ENCODE results near the gene ZNF35. TPM values are rescaled to one million over a fixed set of nuclear protein-coding genes. Genes with fewer than 3 reads are reported as not detected.
"Not testable (repeated sequence)": the region's sequence is repeated elsewhere in the genome, so short reads cannot be mapped to it uniquely, and the experiment has no call there.

ZNF35 gene
- 11.7 TPM for total RNA-seq
- long read RNA-seq, transcript ZNF35-201 (3 exons, 2,503 nt): major isoform, 8 of 14 reads
- long read RNA-seq, partial matches to known transcripts: 2 of 14 reads
- long read RNA-seq, other reads (novel, unspliced or antisense): 2 of 14 reads

DNA sequence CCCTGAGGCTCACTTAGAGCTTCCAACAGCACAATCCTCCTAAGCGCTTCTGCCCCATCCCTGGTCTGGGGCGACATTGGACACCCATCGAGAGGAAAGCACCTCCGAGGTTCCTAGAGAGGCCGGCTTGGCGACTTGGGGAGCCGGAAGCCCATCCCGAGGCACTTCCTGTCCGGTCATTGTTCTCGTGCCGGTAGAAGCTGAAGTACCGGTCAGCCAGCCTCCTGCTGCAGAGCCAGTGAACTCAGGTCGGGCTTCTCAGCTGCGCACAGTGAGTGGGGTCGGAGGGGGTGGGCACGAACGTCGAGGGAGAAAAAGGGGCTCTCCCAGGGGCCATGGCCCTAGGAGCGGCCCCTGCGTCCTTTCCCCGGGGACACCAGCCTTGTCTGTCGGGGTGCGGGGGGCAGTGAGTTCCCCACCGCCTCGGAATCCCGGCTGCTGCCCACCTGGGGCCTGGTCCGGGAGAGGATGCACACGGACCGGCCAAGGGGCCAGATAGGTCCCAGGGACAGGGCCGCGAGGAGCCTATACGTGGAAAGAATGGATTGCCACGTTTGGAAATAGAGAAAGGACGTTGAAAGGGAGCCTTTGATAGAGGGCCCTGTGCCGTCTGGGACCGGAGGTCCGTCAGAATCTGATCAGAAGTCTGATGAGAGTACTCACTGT, at the start of gene ZNF35:
ZNF35 (plus strand) TSS at position 169 of the 666 bp plus-strand sequence. CDS start 2,336 bp downstream, outside the sequence.
- peak; percentile 91 for DNase-seq (ENCODE audit: low spot score)

DNA sequence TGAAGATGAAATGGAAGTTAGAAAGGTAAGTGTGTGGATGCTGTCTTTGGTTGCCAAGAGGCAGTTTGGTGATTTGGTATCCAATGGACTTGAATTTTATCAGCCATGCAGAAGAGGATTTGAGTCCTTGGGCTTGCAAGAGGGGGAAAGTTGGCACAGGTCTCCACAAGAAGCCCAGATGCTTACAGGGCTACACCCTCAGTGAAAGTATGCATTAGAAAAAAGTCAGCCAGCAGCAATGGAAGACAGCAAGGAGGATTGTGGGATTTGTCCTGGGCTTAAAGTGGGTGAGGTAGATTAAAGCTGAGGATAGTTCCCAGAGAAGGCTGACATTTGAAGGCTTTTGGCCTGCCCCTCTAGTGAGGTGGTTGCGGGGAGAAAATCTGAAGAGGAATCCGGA, 46.8 kb upstream of the ZNF35 start:
- no peak for DNase-seq (ENCODE audit: low spot score)

DNA sequence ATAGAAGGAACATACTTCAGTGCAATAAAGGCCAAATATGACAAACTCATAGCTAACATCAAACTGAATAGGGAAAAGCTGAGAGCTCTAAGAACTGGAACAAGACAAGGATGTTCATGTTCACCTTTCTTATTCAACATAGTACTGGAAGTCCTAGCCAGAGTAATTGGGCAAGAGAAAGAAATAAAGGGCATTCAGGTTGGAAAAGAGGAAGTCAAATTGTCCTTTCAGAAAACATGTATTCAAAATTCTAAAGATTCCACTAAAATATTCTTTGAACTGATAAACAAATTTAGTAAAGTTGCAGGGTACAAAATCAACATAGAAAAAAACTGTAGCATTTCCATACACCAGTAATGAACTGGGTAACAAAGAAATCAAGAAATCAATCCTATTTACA, 35.9 kb upstream of the ZNF35 start:
- no peak for DNase-seq (ENCODE audit: low spot score)

DNA sequence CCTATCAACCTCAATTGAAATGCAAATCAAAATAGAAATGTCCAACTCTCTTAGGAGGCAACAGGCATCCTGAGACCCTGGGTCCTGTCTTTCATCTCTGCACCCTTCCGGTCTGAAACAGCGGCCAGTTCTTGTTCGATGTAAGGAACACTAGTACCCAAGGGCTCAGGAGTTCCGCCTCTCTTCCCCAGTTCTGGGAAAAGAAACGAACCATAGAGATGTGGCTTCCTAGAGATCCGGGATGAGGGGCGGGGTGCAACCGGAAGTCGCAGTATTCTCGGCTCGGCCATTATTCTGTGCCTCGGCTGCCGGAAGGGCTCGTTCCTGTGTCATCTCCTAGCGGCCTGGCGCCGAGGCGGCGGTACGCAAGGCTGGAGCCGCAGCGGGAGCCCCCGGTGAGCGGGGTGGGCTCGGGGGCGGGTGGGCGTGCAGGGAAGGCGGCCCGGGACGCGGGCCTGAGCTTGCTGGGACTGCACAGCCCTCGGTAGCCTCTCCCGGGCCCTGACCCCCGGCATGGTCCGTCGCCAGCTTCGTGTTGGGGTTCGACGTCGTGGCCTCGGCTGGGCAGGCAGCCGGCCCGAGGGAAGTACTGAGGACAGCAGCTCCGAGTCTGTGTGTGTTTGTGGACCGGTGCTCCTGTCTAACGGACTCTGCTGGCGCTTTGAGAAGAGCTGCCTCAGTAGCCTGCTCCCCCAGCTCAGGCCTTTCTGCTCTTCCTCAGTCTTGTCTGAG, 23.6 kb upstream of the ZNF35 start, which contains the start of gene ZNF197:
ZNF197 (plus strand) TSS at position 288 of the 732 bp plus-strand sequence. CDS start 4,119 bp downstream, outside the sequence.
- peak; percentile 92 for DNase-seq (ENCODE audit: low spot score)

DNA sequence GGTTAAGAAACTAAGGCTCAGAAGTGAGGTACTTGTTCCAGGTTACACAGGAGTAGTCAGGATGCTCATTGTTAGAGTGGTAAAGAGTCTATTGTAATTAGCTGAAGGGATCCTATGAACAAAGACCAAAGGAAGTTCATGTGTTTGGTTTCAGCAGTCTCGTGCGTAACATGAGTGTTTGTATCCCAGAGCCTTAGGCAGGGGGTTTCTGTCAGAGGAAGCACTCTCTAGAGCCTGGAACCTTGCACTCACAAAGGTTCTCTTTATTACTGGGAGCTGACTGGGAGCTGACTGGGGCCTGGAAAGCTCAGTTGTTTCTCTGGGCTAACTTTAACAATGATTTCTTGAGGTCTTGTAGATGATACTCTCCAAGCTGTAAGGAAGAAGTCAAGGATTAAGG, 19.8 kb upstream of the ZNF35 start:
- DNase-seq (ENCODE audit: low spot score): no peak

DNA sequence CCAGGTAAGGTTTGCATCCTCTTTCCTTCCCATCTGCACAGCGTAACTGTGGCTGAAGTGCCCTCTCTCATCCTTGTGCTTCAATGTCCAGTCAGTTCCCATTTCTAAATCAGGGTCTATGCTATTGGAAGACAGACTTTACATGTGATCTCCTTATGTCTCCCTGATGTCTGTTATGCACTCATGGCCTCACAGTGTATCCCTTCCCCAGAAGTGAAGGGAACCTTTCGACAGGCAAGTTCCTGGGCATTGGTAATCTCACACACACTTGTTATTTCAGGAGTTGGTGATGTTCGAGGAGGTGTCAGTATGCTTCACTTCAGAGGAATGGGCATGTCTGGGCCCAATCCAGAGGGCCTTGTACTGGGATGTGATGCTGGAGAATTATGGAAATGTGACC, 16.3 kb upstream of the ZNF35 start:
- DNase-seq (ENCODE audit: low spot score): no peak

DNA sequence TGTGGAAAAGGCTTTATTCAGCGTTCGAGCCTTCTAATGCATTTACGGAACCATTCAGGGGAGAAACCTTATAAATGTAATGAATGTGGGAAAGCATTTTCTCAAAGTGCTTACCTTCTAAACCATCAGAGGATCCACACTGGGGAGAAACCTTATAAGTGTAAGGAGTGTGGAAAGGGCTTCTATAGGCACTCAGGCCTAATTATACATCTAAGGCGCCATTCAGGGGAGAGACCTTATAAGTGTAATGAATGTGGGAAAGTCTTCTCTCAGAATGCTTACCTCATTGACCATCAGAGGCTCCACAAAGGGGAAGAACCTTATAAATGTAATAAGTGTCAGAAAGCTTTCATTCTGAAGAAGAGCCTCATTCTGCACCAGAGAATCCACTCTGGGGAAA, 6.2 kb upstream of the ZNF35 start:
- no peak for DNase-seq (ENCODE audit: low spot score)

DNA sequence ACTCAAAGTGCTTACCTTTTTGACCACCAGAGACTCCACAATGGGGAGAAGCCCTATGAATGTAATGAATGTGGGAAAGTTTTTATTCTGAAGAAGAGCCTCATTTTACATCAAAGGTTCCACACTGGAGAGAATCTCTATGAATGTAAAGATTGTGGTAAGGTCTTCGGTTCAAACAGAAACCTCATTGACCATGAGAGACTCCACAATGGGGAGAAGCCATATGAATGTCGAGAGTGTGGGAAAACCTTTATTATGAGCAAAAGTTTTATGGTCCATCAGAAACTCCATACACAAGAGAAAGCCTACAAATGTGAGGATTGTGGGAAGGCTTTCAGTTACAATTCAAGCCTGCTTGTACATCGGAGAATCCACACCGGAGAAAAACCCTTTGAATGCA, 5.5 kb upstream of the ZNF35 start:
- DNase-seq (ENCODE audit: low spot score): no peak

DNA sequence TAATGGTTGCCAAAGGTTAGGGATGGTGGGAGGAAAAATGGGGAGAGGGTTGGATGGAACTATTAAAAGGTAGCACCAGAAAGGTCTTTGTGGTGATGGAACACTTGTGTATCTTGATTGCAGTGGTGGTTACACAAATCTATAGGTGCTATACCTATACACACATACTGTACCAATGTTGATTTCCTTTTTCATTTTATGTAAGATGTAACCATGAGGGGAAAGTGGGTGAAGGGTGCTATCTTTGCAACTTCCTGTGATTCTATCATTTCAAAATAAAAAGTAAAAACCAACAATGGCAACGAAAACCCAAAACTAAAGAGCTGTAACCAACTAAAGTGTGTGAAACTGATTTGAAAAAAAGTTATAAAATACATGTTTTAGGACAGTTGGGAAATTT, 761 bp upstream of the ZNF35 start:
- no peak for DNase-seq (ENCODE audit: low spot score)

- no peak for DNase-seq (ENCODE audit: low spot score)
Observed at GRCh38 chr3:44649709-44650108, 1.2 kb downstream of the ZNF35 start.

DNA sequence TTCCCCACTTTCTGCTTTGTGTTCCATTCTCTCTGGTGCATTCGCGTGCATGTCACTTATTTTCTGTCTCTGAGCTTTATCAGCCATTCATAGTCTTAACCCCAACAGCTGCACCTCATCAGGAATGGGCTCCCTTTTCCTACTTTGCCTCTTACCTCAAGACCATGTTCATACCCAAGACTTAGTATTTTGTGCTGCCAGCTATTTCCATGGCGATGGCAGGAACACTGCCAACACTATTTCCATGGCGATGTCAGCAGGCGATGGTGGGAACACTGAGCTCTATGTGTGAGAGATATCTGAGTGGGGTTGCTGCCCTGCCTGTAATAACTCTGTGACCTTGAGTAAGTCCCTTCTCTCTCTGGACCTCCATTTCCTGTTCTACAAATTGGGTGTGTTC, 5.5 kb downstream of the ZNF35 start:
- no peak for DNase-seq (ENCODE audit: low spot score)

DNA sequence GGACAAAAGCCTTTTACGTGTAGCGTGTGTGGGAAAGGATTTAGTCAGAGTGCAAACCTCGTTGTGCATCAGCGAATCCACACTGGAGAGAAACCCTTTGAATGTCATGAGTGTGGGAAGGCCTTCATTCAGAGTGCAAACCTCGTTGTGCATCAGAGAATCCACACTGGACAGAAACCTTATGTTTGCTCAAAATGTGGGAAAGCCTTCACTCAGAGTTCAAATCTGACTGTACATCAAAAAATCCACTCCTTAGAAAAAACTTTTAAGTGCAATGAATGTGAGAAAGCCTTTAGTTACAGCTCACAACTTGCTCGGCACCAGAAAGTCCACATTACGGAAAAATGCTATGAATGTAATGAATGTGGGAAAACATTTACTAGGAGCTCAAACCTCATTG, 10.5 kb downstream of the ZNF35 start:
- DNase-seq (ENCODE audit: low spot score): no peak

- DNase-seq (ENCODE audit: low spot score): no peak
Observed at GRCh38 chr3:44659434-44659833, 10.9 kb downstream of the ZNF35 start.

- no peak for DNase-seq (ENCODE audit: low spot score)
Observed at GRCh38 chr3:44661189-44661588, 12.7 kb downstream of the ZNF35 start.

DNA sequence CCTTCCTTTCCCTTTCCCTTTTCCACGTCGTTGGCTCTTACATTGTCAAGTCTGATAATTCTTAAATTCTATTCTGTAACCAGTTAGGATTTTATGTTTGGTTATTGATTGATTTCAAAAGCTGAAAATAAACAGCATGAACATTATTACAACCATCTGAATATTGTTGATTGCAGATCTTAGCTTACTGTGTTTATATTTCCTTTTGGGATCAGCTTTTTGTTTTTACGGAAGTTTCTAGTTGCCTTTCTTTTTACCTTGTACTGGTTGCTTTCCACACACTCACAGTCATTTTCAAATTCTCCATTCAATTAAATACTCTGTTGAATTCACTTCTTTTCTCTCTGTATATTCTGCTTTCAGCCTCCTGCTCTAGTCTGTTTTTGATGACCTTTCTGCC, 16.6 kb downstream of the ZNF35 start:
- no peak for DNase-seq (ENCODE audit: low spot score)

DNA sequence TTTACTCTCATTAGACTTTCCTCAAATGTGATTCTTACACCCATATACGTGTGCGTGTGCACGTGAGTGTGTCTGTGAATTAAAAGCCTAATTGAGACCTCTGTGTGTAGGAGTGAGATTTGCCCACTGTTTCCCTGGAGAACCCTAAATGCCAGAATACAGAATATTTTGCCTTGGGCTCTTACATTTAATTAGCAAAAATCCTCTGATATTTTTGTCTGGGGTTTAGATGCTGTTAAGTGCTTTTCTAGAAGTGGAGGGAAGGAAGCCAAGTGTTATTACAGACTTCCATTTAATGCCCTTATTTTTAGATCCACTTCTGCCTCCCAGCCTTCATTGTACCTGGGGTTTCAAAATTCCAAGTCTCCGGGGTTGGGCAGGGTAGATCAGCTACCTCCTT, 17.8 kb downstream of the ZNF35 start:
- no peak for DNase-seq (ENCODE audit: low spot score)

GRCh38 chr3:44669760-44670159, 21.2 kb downstream of the ZNF35 start:
- no peak for DNase-seq (ENCODE audit: low spot score)

DNA sequence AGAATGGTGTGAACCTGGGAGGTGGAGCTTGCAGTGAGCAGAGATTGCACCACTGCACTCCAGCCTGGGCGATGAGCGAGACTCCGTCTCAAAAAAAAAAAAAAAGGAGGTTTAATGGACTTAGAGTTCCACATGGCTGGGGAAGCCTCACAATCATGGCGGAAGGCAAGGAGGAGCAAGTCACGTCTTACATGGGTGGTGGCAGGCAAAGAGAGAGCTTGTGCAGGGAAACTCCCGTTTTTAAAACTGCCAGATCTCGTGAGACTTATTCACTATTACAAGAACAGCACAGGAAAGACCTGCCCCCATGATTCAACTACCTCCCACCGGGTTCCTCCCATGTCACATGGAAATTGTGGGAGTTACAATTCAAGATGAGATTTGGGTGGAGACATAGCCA, 24.9 kb downstream of the ZNF35 start:
- not testable (repeated sequence) for DNase-seq (ENCODE audit: low spot score)

DNA sequence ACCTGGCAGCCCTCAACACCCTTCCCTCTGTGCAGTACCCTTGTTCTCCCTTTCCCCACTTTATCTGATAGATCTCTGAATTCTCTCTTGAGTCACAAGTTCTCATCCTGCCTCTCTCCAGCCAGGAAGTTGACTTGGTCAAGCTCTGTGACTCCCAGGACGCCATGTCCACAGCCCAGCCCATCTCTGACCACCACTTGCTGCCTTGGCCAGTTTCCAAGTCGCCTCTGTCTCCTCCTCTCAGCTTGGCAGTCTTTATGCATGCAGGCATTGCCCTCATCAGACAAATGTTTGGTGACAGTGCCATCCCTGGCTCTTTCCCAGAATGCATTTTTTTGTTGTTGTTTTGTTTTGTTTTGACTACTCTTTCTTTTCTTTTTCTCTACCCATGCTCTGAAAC, 25.7 kb downstream of the ZNF35 start:
- DNase-seq (ENCODE audit: low spot score): no peak

GRCh38 chr3:44678480-44679116, 30.1 kb downstream of the ZNF35 start:
- no peak for DNase-seq (ENCODE audit: low spot score)

DNA sequence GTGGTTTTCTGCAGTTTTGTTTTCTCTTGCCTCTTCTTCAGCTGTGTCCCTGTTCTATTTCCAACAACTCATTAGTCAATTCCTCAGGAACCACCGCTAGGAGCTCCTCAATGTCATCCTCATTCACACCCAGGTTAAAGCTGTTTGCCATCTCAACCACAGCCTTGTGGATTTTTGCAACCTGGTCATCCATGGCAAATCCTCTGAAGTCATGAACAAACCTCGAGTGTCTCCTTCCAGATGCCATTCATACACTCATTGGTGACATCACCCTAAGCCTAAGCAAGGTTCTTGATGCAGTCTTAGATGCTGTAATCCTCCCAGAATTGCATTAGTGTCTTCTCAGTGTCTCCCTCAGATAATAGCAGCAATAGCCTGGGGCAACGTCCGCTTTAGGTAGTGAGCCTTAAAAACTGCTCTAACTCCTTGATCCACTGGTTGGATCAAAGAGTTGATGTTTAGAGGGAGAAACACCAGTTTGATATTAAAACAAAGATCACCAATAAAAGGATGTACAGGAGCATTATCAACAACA, 32.5 kb downstream of the ZNF35 start:
- DNase-seq (ENCODE audit: low spot score): no peak

All from mesenteric fat pad (tissue), 1 donor.